Activated T-cell treated with anti-CD3 and anti-CD28 coated beads, Interleukin-2, amount 50 U/mL, for 1 hour (primary cell): ENCODE data around the gene MYH16.
"Not testable (repeated sequence)": the region's sequence is repeated elsewhere in the genome, so short reads cannot be mapped to it uniquely, and the experiment has no call there.

Experiments
- DNase-seq: peaks from one replicate; pipeline ENCODE4 v3.0.0-alpha.2; 2020

MYH16 gene

GRCh38 chr7:99272476-99273045 lies at the start of gene MYH16:
Gene MYH16, plus strand, starts transcription at chr7:99272839.
- DNase-seq = no peak

- not testable (repeated sequence) for DNase-seq
Measured at GRCh38 chr7:99224263-99224898, 48.3 kb upstream of the MYH16 start.

GRCh38 chr7:99224899-99225265 lies 47.8 kb upstream of the MYH16 start:
- DNase-seq = no peak

- no peak for DNase-seq
Measured at GRCh38 chr7:99229234-99229633, 43.4 kb upstream of the MYH16 start.

GRCh38 chr7:99232082-99232770 lies 40.4 kb upstream of the MYH16 start:
- DNase-seq = no peak

- DNase-seq = not testable (repeated sequence)
Measured at GRCh38 chr7:99232955-99233354, 39.7 kb upstream of the MYH16 start.

GRCh38 chr7:99234185-99234584 lies 38.5 kb upstream of the MYH16 start:
- DNase-seq = no peak

- no peak for DNase-seq
Measured at GRCh38 chr7:99235925-99236324, 36.7 kb upstream of the MYH16 start.

GRCh38 chr7:99237876-99238275 lies 34.8 kb upstream of the MYH16 start:
- DNase-seq = not testable (repeated sequence)

GRCh38 chr7:99238558-99239341 lies 33.9 kb upstream of the MYH16 start:
- DNase-seq = no peak

- no peak for DNase-seq
Measured at GRCh38 chr7:99242682-99243081, 30.0 kb upstream of the MYH16 start.

- no peak for DNase-seq
Measured at GRCh38 chr7:99243751-99244337, 28.8 kb upstream of the MYH16 start.

- DNase-seq = no peak
Measured at GRCh38 chr7:99244939-99245338, 27.7 kb upstream of the MYH16 start.

- no peak for DNase-seq
Measured at GRCh38 chr7:99248391-99249095, 24.1 kb upstream of the MYH16 start.

GRCh38 chr7:99249985-99250575 lies 22.6 kb upstream of the MYH16 start:
- no peak for DNase-seq

- DNase-seq = no peak
Measured at GRCh38 chr7:99252166-99252895, 20.3 kb upstream of the MYH16 start.

- DNase-seq = no peak
Measured at GRCh38 chr7:99253369-99253768, 19.3 kb upstream of the MYH16 start.

GRCh38 chr7:99254390-99254789 lies 18.2 kb upstream of the MYH16 start:
- DNase-seq = no peak

GRCh38 chr7:99255463-99255862 lies 17.2 kb upstream of the MYH16 start:
- no peak for DNase-seq

GRCh38 chr7:99257065-99257464 lies 15.6 kb upstream of the MYH16 start:
- DNase-seq = no peak

GRCh38 chr7:99257675-99258074 lies 15.0 kb upstream of the MYH16 start:
- no peak for DNase-seq
